ENCODE data around the gene TEF.

GRCh38 chr22:41338614-41339212, 43.0 kb upstream of the TEF start:
- no peak for TF ChIP-seq CTCF (IDR thresholded peaks at IDR 0.05)
- TF ChIP-seq POLR2A (IDR thresholded peaks at IDR 0.05): no peak

All from uterus (tissue), 2 donors.